ENCODE data around the gene ADAMTSL5. TPM values are rescaled to one million over a fixed set of nuclear protein-coding genes. Genes with fewer than 3 reads are reported as not detected.
A peak's percentile ranks its signal among the peaks of the same experiment; 100 is the strongest.

The ADAMTSL5 gene
- total and polyA plus RNA-seq, 2 of the 13 experiments (the other 11 are each of a cell fraction or from before 2014, with no cell fraction given): 0.60 to 2.7 TPM

GRCh38 chr19:1492474-1493006, 20.3 kb downstream of the ADAMTSL5 start:
- WGBS (ENCODE audit: low lambda C conversion rate): 25% methylated on average over 2 of the region's 10 CpGs
- no TSS peak for BruUV-seq (replicated peaks)
- peak overlapping the region; percentile 94 for H3K4me2 ChIP-seq (ENCODE audit: low read depth, low read length)
- no peaks in the 10 kb centered on the region for H4K20me1 ChIP-seq (ENCODE audit: insufficient read depth, low read length)
- H3K9ac ChIP-seq (ENCODE audit: insufficient read depth, low read depth, low read length): peak overlapping the region; percentile 74
- H3K27me3 ChIP-seq (ENCODE audit: control insufficient read depth in 1 of 2, insufficient read depth in 2 of 2, low read length in 2 of 2): no peaks in the 10 kb centered on the region
- FAIRE-seq (no peak), DNase-seq (ENCODE audit: low spot score) (no peak), ATAC-seq (0 out of 3 replicates have a peak, but pooled peaks have one; percentile 1)
- intact Hi-C loops (cut with micrococcal nuclease; ENCODE audit: unreplicated experiment) (no loop called here), in situ Hi-C loops (cut with HindIII; ENCODE audit: extremely low pct_ligation_motif_present, low pct_unique_long_range_greater_than_20kb) (no loop called here)
- H3K36me3 ChIP-seq (replicated peaks in 1 of 2; ENCODE audit: control insufficient read depth in 1 of 2, insufficient read depth in 2 of 2, low read length in 2 of 2): no peaks in the 10 kb centered on the region
- no peaks in the 10 kb centered on the region for H3K9me3 ChIP-seq (ENCODE audit: low read length)
- H3K4me3 ChIP-seq (replicated peaks in 1 of 3; ENCODE audit: insufficient read depth in 1 of 3, low read depth in 2 of 3, low read length in 3 of 3): peak overlapping the region; percentile 9 to 85 (median 77); a peak in 5 of 6 replicates
- H3K4me1 ChIP-seq (ENCODE audit: insufficient read depth, low read length): peaks cover 48% of the 10 kb centered on the region
- H2AFZ ChIP-seq (ENCODE audit: low read length): no peak overlapping the region
- peak overlapping the region; percentile 68 for H3K27ac ChIP-seq (ENCODE audit: extremely low read length, insufficient read depth, low read length)
- H3K79me2 ChIP-seq (ENCODE audit: insufficient read depth, low read length): peaks cover 6% of the 10 kb centered on the region
- CTCF ChIA-PET (ENCODE audit: low intra/inter-chr PET ratio, low total read pairs): no interaction called here
- POLR2A ChIA-PET: interaction anchor here (1.3 to 3.6 kb wide), 7 partner anchors 11 to 223 kb away, joined by 3 to 34 read pairs (median 9); partner anchors contain the start of gene CIRBP
- no peak for TF ChIP-seq PRPF4 (IDR thresholded peaks at IDR 0.05; ENCODE audit: low read depth, low read length, poor library complexity, severe bottlenecking)
- no peak for TF ChIP-seq NCOA1 (CRISPR knock-in tag; IDR thresholded peaks at IDR 0.05)
- no peak for TF ChIP-seq FOXK2 (IDR thresholded peaks at IDR 0.05)
- no peak for TF ChIP-seq MIXL1 (CRISPR knock-in tag; IDR thresholded peaks at IDR 0.05)
- no peak for TF ChIP-seq ZNF441 (CRISPR knock-in tag; IDR thresholded peaks at IDR 0.05; ENCODE audit: borderline replicate concordance)
- TF ChIP-seq, protein P1, sequence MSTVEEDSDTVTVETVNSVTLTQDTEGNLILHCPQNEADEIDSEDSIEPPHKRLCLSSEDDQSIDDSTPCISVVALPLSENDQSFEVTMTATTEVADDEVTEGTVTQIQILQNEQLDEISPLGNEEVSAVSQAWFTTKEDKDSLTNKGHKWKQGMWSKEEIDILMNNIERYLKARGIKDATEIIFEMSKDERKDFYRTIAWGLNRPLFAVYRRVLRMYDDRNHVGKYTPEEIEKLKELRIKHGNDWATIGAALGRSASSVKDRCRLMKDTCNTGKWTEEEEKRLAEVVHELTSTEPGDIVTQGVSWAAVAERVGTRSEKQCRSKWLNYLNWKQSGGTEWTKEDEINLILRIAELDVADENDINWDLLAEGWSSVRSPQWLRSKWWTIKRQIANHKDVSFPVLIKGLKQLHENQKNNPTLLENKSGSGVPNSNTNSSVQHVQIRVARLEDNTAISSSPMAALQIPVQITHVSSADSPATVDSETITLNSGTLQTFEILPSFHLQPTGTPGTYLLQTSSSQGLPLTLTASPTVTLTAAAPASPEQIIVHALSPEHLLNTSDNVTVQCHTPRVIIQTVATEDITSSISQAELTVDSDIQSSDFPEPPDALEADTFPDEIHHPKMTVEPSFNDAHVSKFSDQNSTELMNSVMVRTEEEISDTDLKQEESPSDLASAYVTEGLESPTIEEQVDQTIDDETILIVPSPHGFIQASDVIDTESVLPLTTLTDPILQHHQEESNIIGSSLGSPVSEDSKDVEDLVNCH (CRISPR knock-in tag; IDR thresholded peaks at IDR 0.05): no peak
- TF ChIP-seq CREM (IDR thresholded peaks at IDR 0.05): no peak
- TF ChIP-seq CREM (CRISPR knock-in tag; IDR thresholded peaks at IDR 0.05): no peak
- TF ChIP-seq, protein P2, sequence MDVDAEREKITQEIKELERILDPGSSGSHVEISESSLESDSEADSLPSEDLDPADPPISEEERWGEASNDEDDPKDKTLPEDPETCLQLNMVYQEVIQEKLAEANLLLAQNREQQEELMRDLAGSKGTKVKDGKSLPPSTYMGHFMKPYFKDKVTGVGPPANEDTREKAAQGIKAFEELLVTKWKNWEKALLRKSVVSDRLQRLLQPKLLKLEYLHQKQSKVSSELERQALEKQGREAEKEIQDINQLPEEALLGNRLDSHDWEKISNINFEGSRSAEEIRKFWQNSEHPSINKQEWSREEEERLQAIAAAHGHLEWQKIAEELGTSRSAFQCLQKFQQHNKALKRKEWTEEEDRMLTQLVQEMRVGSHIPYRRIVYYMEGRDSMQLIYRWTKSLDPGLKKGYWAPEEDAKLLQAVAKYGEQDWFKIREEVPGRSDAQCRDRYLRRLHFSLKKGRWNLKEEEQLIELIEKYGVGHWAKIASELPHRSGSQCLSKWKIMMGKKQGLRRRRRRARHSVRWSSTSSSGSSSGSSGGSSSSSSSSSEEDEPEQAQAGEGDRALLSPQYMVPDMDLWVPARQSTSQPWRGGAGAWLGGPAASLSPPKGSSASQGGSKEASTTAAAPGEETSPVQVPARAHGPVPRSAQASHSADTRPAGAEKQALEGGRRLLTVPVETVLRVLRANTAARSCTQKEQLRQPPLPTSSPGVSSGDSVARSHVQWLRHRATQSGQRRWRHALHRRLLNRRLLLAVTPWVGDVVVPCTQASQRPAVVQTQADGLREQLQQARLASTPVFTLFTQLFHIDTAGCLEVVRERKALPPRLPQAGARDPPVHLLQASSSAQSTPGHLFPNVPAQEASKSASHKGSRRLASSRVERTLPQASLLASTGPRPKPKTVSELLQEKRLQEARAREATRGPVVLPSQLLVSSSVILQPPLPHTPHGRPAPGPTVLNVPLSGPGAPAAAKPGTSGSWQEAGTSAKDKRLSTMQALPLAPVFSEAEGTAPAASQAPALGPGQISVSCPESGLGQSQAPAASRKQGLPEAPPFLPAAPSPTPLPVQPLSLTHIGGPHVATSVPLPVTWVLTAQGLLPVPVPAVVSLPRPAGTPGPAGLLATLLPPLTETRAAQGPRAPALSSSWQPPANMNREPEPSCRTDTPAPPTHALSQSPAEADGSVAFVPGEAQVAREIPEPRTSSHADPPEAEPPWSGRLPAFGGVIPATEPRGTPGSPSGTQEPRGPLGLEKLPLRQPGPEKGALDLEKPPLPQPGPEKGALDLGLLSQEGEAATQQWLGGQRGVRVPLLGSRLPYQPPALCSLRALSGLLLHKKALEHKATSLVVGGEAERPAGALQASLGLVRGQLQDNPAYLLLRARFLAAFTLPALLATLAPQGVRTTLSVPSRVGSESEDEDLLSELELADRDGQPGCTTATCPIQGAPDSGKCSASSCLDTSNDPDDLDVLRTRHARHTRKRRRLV (CRISPR knock-in tag; IDR thresholded peaks at IDR 0.05): no peak
- TF ChIP-seq TGIF2 (CRISPR knock-in tag; IDR thresholded peaks at IDR 0.05): no peak
- 0 out of 2 replicates have a peak, but pooled peaks have one; percentile 35 for TF ChIP-seq ZMAT3 (CRISPR knock-in tag; conservative IDR thresholded peaks at IDR 0.05)
- TF ChIP-seq IRX3 (CRISPR knock-in tag; IDR thresholded peaks at IDR 0.05; ENCODE audit: borderline replicate concordance, low read depth): no peak
- TF ChIP-seq PITX1 (CRISPR knock-in tag; IDR thresholded peaks at IDR 0.05): peak; percentile 5; the same call in 1 of the 2 replicates
- TF ChIP-seq ZFP36L2 (CRISPR knock-in tag; IDR thresholded peaks at IDR 0.05): no peak
- TF ChIP-seq ZEB1 (IDR thresholded peaks at IDR 0.05; ENCODE audit: insufficient replicate concordance, low read depth): no peak

All from HepG2 (cell line).